Measurements from ENCODE around the gene WDR18. TPM values are rescaled to one million over a fixed set of nuclear protein-coding genes. Genes with fewer than 3 reads are reported as not detected.
"Not testable (repeated sequence)": the region's sequence is repeated elsewhere in the genome, so short reads cannot be mapped to it uniquely, and the experiment has no call there.

Gene WDR18
- total RNA-seq, 1 donor from 2014 or later = 69.9 TPM

GRCh38 chr19:950352-951066 is 33.6 kb upstream of the WDR18 start:
- DNase-seq = no peak

- no peak for DNase-seq
These were observed 32.0 kb upstream of the WDR18 start for GRCh38 chr19:952049-952679.

- no peak for DNase-seq
These were observed 31.3 kb upstream of the WDR18 start for GRCh38 chr19:952680-953444.

GRCh38 chr19:953445-954271 is 30.5 kb upstream of the WDR18 start:
- no peak for DNase-seq

GRCh38 chr19:954272-954671 is 29.9 kb upstream of the WDR18 start:
- DNase-seq = no peak

- DNase-seq = no peak
These were observed 29.3 kb upstream of the WDR18 start for GRCh38 chr19:954672-955494.

GRCh38 chr19:955803-956765 is 28.1 kb upstream of the WDR18 start:
- no peak for DNase-seq

GRCh38 chr19:956766-957440 is 27.2 kb upstream of the WDR18 start:
- no peak for DNase-seq

- DNase-seq = not testable (repeated sequence)
These were observed 26.6 kb upstream of the WDR18 start for GRCh38 chr19:957578-957977.

GRCh38 chr19:958967-959855 is 24.9 kb upstream of the WDR18 start:
- no peak for DNase-seq

- no peak for DNase-seq
These were observed 24.1 kb upstream of the WDR18 start for GRCh38 chr19:960020-960419.

- no peak for DNase-seq
These were observed 23.6 kb upstream of the WDR18 start for GRCh38 chr19:960601-960938.

GRCh38 chr19:961866-962620 is 22.1 kb upstream of the WDR18 start:
- DNase-seq = no peak

- DNase-seq = no peak
These were observed 21.3 kb upstream of the WDR18 start for GRCh38 chr19:962683-963400.

- no peak for DNase-seq
These were observed 20.6 kb upstream of the WDR18 start for GRCh38 chr19:963486-963951.

- no peak for DNase-seq
These were observed 20.0 kb upstream of the WDR18 start for GRCh38 chr19:964116-964520.

All from dermis blood vessel endothelial cell (primary cell).